ENCODE results near the gene ALDH1L1.

The ALDH1L1 gene

DNA sequence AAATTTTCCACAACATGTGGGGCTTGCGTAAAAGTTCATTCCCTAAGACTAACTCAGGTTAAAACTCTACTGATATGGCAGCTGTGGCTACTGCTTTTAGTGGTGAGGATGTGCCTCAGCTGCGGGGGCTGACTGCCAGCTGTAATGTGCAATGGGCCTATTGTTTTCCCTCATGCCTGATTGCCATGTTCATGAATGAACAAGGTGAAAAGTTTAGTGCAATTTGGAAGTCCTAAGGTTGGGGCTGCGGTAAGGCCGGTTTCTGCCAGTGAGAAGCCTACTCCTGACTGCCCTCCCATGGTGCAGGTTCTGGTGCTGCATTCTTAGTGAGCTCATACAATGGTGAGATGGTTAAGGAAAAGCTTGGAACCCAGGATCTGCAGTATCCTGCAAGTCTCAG, 10.9 kb upstream of the ALDH1L1 start:
- DNase-seq = no peak

DNA sequence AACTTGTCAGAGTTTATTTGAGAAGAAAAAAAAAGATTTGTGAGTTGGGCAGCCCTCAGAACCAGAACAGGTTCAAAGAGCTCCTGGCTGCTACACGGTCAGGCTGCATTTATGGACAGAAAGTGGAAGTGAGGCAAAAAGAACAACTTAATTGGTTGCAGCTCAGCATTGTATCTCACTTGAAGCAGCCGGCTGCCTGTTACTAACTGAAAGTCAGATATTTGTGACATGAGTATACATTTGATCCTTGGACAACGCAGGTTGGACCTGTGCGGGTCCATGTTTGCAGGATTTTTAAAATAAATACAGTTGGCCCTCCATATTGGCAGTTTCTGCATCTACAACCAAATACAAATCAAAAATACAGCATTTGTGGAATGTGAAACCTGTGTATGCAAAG, 7.5 kb upstream of the ALDH1L1 start:
- no peak for DNase-seq

DNA sequence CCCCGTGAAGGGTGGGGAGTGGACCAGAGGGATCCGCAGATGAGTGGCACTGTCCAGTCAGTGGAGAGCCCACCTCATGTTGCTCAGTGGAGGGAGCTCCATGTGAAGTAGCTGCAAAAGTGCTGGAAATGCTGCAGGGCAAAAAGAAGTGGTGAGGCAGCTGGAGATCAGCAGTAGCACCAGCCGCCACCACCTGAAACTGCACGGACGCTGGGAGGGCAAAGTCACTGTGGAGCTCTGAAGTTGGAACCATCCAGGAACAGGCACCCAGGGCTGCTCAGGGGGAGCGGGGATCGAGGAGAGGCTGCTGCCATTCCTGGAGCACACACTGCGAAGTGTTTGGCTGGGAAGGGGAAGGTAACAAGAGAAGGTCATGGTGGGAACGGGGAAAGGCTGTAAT, 6.4 kb upstream of the ALDH1L1 start:
- DNase-seq = no peak

DNA sequence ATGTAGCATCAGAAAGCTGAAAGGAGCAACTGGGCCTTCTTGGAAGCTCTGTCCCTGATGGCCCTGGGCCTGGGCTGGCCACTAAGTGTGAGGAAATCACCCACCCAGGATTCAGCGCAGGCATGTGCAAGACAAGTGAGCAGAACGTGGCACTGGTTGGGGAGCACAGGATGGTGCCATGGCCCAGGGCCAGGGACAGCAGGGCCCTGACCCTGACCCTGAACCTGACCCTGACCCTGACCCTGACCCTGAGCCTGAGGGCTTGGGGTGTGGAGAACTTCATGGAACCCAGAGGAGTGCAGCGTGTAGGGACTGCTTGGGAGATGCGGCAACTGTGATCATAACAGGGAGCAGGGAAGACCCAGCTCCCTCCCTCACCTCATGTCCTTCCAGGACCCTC, 5.9 kb upstream of the ALDH1L1 start:
- DNase-seq = no peak

DNA sequence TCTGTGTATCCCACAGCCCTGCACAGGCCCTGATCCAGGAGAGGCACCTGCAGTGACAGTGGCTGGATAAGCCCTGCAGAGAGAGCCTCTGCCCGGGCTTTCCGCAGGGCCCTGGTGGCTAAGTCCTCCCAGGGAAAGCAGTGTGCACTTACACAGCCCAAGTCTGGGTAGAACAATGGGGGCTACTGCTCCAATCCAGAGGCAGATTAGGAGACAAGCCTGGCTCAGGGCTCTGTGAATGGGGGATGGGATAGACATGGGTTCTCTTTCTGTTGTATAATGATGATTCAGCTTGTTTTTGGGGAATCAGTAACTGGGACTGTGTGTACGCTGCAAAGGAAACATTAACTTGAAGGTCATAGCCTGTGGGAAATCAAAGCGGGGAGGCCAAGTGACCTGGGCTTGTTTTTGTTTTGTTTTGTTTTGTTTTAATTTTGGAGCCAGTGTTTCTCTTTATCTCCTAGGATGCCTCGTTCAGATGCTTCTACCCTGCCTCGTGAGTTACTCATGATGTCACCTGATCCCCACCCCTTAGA, 4.1 kb upstream of the ALDH1L1 start:
- DNase-seq = no peak

DNA sequence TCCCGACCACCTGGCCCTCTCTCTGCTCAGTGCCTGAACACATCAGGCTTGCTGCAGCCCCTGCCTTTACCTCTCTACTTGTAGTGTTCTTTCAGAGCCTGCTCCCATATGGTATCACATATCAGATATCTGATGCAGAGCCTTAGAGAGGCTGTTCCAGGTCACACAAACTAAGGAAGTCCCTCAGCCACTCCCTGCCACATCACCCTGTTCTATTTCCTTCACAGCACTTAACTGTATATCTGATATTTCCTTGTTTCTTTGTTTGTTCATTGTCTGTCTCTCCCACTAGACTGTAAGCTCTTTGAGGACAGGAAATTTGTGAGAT, 976 bp upstream of the ALDH1L1 start:
- no peak for DNase-seq

DNA sequence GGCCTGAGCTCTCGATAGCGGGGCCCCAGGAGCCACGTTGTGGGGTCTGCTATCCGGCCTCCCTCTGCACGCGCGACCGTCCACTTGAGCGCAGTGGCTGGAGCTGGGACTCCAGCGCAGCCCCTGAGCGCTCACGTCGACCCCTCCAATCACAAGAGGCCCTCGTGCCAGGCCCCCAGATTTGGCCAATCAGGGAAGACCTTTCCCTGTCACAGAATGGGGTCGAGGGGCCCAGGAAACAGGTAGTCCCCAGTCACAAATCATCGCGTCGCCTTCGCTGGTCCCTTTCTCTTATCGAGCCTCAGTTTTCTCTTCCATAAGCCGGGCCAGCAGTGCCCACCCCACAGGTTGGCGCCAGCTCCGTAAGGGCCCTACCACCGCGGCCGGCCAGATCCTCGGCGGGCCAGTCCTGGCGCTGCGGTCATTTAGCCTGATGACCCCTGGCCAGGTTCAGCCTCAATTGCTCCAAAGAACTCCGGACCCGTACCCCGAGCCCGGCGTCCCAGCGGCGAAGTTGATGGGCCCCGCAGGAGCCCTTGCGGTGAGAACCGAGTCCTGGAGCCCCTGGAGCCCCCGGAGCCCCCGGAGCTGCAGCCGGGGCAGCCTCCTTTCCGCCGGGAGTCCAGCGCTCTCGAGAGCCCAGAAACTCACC, 435 bp downstream of the ALDH1L1 start:
- DNase-seq = no peak

DNA sequence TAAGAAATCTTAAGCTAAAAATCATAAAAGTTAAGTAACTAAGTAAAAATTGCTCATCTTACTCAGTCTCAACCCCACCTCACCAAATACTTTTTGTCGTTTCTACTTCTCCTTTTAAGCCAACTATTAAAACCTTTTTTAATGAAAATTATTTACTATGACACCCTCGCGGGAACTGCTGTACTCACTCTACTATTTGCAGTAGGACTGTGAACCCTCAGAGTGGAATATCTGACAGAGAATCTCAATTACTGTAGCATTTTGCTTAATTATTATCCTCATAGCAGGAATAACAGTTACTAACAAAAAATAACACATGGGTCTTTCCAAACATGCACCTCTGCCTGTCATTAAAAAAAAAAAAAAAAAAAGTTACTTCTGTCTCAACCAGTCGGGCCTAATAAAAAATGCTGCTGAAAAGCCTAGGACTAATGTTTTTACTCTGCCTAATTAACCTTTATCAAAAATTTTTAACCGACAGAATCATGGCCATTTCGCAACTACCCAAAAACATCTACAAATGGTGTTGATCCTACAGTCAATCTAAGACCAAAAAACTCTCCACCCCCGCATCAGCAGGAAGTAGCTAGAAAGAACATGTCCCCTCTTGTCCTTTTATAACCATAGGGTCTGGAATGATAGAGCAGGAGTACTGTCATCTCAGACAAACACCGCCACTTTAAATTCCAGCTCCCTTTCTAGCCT, 10.2 kb downstream of the ALDH1L1 start:
- DNase-seq = no peak

DNA sequence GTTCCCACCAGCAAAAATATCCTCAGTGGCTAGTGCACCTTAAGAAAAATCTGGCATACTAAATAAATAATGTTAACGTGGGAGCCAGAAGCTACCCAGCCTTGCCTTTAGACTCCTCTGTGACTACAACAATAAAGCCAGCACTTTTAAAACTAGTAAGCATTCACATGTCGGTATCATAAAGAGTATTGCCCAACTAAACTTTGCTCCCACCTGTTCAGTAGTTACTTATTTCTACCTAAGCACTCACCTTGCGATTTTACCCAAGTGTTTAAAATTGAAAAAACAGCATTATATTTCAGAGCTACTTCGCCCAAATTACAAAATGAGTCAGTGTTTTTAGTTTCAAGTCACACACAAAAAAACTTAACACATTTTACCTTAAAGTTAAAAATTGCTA, 12.8 kb downstream of the ALDH1L1 start:
- DNase-seq = no peak

DNA sequence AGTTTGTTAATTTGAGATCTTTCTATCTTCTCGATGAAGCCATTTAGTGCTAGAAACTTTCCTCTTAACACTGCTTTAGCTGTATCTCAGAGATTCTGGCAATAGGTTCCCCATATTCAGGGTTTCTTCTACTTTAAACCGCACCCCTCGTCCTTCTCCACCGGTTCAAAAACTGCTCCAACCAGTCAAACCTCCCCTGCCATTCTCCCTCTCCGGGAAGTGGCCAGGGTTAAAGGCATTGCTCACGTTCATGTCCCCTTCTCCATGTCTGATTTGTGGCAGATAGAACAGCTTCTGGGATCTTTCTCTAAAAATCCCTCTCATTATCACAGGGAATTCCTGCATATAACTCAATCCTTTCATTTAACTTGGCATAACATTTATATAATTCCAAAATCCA, 14.4 kb downstream of the ALDH1L1 start:
- DNase-seq = no peak

DNA sequence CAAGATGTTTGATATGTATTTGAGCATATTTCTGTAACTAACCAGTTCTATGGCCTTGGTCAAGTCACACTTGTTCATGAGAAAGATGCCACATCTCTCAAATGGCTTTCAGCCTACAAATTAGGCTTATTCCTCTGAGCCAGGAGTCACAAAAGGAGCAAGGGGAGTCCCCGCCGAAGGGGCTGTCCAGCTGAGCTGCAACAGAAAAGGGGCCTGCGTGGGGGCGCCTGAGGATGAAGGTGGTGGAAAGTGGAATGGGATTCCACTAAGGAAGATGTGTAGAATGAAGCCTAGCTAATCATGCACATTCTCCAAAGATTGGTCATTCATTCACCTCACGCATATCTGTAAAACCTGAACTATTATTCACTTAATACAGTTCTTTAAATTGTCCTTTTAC, 19.1 kb downstream of the ALDH1L1 start:
- no peak for DNase-seq

DNA sequence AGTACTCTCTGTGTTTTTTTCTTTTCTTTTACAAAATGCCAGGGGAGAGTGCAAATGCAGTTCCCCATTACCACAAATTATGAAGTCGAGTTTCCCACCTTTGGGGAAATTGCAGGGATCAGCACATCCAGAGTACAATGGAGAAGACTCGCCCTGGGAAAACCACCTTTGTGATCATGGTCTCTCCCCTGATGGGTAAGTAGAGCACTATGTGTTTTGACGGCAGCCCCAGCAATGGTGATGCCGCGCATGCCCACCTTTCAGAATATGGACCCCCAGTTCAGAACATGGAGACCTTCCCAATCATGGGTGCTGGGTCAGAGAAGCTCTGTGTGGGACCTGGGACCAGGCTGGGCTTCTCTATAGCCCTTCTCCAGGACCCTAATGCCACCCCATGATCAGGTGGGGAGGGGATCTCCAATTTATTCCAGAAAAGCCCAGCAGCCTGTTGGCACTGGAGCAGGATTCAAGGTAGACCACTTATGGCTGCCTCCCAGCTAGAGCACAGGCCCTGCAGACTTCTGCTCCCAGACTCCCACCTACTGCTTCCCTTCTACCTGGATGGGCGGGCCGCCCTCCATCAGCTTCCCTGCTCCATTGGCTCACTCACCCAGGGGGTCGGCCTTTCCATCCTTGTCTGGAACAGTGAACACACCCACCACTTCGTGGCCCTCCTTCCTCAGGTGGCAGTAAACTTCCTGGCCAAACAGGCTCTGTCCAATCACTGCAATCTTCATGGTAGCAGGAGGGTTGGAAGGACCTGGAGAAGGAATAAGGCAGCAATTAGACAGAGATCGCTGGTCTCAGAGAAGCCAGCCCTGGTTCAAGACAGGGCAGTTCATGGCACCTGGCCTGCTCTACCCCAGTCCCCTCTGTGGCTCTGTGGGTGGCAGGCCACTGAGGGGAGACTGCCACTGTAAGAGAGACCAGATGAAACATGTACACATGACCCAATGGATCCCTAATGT, 19.9 kb downstream of the ALDH1L1 start:
- DNase-seq = no peak

DNA sequence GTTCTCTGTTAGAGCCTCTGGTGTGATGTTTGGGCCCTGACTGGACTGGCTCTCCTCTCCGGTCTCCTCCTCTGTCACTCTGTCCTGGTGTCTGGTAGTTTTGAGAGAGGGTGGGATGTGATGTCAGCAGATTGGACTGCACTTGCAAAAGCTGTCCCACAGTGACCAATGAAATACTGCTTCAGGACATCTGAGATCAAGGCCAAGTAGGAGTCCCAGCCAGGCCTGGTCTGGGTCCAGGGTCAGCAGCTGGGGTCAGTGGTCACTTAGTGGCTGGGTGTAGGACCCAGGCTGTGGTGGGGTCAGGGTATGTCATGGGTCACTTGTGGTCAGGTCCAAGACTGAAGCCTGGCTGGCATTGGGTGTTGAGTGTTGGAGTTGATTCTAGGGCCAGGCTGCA, 20.9 kb downstream of the ALDH1L1 start:
- no peak for DNase-seq

DNA sequence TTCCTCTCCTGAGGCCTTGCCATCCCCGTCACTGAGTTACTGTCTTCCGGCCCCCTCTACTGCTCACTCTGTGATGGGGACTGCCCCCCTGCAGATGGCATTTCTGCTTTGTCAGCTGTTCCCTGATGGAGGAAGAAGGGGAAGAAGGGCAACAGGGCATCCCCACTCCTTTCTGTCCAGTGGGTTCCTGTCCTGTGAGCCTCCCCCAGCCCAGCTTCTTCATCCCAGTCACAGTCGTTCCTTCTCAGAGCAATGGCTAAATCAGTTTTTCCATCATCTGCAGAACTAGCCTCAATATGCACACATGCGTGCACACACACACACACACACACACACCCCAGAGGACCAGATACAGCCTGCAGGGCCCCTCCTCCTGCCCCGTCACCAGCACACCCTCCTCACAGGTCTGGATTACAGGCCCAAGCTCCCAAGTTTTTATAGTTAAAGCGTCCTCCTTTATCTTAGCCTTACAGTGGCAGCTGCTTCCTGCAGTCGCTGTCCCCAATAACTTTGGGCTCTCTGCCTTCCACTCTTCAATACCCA, 21.4 kb downstream of the ALDH1L1 start:
- no peak for DNase-seq

DNA sequence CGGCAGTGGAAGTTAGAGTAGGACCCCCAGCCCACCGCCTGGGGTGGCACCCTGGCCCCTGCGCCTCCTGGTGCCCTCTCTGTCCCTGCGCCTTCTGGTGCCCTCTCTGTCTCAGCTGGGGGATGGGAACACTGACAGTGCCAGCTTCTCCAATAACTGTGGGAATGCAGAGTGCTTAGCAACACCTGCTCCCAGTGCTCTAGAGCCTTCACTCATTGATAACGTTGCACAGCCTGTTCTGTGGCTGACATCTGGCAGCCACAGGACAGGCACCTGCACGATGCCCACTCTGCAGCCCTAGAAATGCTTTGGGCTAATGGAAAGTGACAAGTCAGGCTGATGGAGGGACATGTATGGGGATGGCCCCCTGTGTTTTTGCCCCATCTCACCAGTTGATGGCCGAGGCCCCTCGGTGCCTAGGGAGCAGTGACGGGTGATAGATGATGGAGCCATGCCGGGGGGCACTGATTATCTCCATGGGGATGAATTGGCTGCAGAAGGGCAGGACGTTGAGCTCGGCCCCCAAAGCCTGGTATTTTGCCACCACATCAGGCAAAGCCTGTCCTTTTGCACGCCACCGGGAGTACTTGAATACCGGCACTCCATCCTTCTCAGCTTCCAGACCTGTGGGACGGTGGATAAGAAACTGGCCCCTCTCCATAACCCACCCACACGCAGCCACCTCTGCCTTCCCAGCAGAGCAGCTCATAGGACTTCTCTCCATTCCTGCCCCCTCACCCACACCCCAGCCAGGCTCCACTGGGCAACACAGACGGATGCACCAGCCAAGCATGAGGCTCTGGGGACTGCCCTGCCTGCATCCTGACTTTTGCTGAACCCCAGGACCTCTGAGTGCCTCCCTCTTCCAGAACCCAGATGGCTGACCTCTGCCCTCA, 22.1 kb downstream of the ALDH1L1 start:
- no peak for DNase-seq

DNA sequence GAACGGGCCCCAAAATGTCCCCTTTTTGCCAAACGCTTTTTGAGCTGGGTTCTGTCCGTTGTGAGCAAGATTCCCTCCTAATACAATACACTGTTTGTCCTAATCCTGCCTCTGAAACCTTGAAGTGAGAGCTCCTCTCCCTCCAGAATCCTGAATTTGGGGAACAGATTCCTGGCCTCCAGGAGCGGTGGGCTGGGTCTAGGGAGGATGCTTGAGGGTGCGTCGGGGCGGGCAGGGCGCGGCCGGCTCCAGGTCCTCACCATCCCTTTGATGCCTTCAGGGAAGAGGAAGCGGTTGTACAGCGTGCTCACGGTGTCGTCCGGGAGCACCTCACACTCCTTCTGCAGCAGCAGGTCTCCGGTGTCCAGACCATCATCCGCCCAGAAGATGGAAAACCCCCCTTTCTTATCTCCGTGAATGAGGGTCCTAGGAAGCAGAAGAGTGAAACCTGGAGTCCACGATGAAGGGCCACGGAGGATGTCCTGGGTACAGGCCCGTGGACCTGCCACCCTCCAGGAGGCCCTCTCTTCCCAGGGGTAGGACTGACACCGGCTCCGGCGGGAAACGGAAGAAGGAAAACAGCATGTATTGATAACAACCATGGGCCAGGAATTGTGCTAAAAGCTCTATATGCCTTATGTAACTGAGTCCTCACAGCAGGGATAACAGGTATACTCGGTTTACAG, 23.2 kb downstream of the ALDH1L1 start:
- DNase-seq = no peak

DNA sequence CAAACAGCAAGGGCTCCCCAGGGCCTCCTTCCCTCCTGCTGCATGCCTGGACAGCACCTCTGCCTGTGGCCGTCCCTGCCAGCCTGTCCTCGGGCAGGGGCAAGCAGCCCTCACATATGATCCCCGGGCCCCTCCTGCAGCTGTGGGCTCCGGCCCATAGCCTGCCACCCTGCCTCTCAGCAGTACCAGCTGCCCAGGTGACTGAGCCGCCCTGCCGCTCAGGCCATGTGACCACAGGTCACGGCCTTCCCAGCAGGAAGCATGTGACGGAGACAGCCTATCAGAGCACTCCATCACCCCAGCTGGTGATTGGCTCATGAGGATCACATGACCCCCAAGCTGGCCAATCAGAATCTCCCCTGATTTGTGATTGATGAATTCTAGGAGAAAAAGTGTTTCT, 23.9 kb downstream of the ALDH1L1 start:
- DNase-seq = no peak

DNA sequence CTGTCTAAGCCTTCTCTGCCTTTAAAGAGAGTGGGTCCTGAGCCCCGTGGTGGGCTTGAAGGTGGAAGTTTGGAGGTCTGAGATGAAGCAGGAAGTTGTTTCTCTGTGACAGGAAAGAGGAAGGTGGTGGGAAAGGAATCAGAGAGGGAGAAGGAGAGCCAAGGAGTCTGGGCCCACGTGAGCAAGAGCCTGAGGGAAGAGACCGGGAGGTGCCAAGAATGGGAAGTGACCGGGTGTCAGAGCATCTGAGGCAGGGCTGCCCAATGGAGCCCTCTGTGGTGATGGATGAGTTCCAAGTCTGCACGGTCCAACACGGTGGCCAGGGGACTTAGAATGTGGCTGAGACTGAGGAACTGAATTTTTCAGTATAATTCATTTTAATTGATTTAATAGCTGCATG, 24.6 kb downstream of the ALDH1L1 start:
- DNase-seq = no peak

DNA sequence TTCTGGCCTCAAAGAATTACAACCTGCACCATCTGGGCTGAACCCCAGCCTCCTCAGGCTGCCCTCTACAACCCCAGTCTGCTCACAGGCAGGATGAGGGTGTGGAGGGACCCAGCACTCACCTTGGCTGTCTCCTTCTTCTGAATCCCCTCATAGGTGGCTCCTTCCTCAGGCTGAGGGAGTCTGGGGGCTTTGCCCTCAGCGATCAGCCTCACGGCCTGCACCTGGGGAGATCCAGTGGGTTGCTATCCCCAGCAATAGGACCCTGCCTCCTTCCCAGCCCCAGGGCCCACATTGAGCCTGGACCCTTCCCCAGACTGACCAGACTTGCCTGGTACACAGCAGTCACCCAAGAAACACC, 25.1 kb downstream of the ALDH1L1 start:
- DNase-seq = no peak

DNA sequence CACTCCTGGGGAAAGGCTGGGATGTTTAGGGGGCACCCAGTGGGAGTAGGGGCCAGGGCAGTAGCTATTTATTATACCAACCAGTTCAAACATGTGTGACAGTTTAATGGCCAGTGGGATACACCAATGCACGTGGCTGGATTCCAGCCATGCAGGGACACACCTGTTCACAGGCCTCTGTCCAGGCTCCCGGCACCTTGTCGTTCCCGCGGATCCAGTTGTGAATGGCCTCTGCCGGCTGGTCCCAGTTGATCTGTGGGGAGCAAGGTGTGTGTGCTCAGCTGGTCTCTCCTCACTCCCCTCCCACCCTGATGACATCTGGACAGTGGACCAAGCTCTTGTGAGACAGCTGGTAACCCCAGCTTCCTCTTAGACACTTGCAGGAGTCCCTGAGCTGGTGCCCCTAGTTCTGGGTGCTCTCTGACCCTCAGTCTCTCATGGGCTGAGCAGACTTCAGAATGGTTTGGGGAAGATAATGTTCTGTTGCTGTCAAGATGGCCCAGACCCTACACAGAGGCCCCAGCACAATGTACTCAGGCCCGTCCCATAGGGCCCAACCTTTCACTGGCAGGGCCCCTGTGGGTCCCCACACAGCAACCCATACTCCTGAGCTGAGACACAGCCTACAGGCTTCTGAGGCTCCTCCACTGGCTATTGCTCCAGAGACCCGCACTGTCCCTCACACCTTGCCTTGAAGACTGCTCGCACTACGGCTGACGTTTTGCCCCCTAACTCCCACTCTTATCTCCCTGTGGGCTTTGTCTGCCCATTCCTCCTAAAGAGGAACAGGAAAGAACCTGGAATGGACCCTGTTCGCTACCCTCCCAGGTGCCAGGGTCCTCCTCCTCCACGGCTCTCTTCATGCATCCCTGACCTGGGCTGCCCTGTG, 25.8 kb downstream of the ALDH1L1 start:
- DNase-seq = no peak

Measured in fibroblast of skin of right quadriceps (primary cell).